Activated CD4-positive, alpha-beta T cell treated with anti-CD3 and anti-CD28 coated beads, Interleukin-2, amount 50 U/mL, for 1 hour (primary cell): ENCODE results near the gene NRN1.
"Not testable (repeated sequence)": the region's sequence is repeated elsewhere in the genome, so short reads cannot be mapped to it uniquely, and the experiment has no call there.

Source experiments
- DNase-seq: peaks from one replicate; pipeline ENCODE4 v3.0.0-alpha.2; 2020

The NRN1 gene

DNA sequence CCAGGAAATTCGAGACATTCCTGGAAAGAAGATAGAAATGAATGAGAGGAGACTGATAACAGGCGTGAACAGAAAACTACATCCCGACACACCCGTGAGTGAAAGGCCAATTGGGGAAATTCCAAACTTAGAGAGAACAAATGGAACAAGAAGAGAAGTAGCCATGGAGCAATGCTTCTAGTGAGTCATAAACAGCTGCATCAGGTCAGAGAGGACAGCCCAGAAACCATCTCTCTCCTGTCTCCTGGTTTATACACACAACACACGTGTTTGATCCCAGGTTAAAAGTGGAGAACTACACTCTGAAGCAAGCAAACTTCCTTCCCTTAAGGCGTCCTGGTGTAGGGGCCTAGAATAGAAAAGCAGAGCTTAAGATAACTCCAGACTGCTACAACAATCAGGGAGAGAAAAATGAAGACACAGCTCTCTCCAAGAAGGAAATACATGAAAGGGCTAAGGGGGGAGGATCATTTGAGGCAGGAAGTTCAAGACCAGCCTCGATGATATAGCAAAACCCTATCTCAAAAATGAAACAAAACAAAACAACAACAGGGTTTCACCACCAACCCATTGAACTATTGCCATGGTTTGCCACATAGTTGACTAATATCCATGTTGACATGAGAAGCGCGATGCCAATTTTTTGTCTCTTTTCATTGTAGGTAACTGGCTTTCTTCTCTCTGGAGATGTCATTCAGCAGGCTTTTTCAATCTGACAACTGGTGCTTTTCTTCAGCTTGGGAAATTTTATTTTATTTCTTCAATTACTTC, 26.9 kb downstream of the NRN1 start:
- DNase-seq: no peak

GRCh38 chr6:5976811-5977210, 29.9 kb downstream of the NRN1 start:
- no peak for DNase-seq

DNA sequence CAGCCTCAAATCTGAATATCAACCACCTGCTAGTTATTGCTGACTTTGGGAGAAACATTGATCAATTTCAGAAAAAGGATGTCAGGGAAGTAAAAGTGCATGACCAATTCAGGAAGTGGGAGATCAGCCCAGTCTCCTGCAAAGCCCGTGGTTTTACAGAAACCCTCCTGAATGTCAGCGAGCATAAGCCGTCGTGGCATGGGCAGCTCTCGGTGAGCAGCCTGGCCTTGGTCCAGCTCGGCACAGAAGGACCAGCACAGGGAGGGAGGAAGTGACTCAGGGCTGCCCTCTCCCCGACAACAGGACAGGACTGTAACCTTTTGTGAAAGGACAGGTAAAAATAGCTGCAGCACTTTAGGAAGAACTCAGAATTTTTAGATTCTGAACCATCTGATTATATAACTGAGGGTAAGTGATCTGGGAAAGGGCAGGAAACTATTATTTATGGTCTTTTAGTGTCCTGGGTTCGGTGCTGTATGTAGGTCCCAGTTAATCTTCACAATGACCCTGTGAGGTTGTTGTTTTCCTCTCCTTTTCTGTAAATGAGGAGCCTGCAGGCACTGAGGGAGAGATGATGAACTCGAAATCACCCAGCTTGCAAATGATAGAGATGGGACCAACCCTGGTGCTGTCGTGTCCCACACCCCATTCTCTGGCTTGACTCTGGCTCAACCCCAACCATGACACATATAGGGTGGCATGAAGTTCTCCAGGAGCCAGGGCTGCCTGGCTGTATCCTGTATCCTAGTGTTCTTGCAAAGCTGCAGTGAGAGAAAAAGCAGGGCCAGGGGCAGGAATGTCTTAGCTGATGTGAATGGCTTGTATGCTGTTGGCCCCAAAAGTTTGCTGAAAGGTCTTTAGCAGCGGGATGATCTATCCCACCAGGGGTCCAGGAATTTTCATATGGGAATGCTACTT, 37.6 kb downstream of the NRN1 start:
- DNase-seq: no peak

DNA sequence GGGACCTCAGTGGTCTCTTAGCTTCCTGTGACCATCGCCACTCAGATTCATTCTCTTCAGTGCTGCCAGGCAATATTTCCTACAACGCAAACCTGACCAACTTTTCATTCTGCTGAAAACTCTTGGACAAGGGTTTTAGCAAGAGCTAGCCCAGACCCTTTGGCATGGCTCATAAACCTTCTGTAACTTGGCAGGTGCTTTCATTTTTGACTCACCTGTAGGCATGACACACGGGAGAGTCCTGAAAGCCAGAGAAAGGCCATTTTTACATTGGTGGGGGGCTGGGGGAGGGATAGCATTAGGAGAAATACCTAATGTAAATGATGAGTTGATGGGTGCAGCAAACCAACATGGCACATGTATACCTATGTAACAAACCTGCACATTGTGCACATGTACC, 38.7 kb downstream of the NRN1 start:
- DNase-seq: not testable (repeated sequence)

DNA sequence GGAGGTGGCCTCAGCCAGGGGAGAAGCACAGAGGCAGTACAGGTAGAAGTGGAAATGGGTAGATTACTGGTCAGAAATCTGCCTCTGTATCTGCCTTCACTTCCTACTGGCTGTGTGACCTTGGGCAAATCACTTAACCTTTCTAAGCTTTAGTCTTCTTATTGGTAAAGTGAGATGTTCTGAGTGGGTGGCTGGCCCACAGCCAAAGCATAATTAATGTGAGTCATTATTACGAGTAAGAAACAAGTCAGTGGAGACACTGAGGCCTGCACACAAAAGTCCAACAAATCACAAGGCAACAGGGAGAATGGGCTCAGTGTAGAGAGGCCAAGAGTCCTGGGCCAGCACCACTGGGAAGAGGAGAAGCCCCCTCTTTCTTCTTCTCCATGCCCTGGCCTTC, 39.1 kb downstream of the NRN1 start:
- no peak for DNase-seq

DNA sequence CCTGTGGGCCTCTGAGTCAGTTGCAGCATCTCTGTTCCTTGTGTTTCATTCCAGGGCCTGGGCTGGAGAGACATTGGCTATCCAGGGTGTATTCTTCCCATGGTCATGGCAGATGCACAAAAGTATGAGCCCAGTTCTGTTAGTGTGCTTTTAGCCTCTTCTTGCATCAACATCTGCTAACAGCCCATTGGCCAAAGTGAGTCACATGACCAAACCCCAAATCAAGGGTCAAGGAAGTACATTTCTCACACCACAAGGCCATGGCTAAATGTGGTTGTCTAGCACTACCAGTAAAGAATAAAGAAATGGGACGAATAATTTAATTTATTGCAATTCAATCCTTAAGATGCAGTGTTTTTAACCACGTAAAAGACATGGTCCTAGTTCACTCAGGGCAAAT, 43.9 kb downstream of the NRN1 start:
- DNase-seq: no peak

DNA sequence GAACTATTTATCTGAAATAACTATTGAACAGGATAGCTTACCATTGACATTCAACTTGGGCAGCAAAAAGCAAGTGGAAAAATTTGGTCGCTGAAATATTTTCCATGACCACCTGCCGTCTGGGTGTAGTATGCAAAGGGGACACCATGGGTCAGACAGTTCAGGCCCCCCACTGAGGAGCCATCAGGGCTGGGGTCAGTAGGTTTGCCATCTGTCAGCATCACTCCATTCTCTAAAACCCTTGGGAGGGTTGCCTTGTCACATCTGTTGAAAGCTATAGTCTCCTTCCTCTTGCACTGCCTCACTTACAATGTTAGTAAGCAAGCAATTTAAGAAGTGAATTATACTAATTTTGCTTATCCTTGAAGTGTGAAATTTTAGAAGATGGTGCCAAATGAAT, 44.9 kb downstream of the NRN1 start:
- DNase-seq: no peak

DNA sequence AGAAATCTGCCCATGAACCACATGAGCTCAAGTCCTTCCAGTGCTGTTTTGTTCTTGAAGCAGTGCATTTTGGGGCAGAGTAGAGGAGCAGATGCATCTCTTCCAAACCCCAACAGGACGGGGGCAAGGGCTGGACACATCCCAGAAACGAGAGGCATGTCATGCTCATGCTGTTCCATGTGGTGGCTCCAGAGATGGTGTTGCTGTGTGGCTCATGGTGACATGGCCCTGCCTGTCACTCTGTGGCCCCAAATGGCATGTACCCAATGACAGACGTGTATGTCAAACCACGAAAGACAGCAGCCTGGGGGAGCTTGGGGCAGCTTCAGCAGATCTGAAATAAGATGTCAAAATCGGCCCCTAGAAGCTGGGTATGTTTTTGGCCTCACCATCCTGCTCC, 46.3 kb downstream of the NRN1 start:
- DNase-seq: no peak

GRCh38 chr6:5958921-5959320, 47.8 kb downstream of the NRN1 start:
- no peak for DNase-seq

DNA sequence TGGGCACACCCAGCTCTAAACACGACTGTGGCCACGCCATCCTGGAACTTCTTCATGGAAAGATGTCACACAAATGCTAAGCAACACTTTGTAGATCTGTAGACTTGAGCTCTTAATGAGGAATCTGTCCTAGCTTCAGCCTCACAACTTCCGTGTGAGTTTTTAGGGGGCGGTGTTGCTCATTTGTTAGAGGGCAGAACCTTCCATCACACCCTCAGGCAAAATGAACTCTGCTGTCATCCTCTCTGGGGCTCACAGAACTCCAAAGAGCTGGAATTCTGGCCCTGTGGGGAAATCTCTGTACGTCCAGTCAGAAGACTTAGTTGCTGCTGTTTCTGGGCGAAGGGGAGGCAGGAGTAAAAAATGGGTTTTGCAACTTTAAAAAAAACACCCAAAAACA, 49.8 kb downstream of the NRN1 start:
- no peak for DNase-seq

DNA sequence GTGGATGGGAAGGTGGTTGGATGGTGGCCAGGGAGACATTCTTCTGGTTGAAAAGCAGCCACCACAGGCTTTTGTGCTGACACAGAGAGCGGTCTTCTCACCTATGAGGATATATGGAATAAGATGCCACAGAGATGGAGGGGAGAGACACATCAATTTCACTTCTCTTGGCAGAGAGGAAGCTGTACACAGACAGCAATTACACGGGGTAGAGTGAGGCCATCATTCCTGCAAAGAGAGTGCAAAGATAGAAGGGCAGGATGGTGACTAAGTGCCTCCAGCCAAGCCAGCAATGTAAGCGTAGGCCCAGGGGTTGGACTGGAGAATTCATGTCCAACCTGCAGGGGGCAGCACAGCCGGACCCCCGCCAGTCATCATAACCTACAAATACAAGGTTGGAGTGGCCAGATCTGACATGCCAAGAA, 56.4 kb downstream of the NRN1 start:
- DNase-seq: no peak
